Spinal cord (tissue), 10 donors: Measurements from ENCODE around the gene CPVL. TPM values are rescaled to one million over a fixed set of nuclear protein-coding genes. Genes with fewer than 3 reads are reported as not detected.
A peak's percentile ranks its signal among the peaks of the same experiment; 100 is the strongest.

ENCODE experiments used
- DNase-seq, 6 donors: peaks; one replicate each; pipeline versions ENCODE4 v3.0.0 to v3.0.0-alpha.2; 2013 to 2015; ENCODE audit warnings: low spot score in 6 of 6, low read depth in 4 of 6
- H3K27ac ChIP-seq: one replicate; pipeline ENCODE4 v1.5.1; 2013; ENCODE audit warnings: low read depth, low read length, control low read depth
- H3K27me3 ChIP-seq: one replicate; pipeline ENCODE4 v1.6.1; 2013; ENCODE audit warnings: low read length; ENCODE audit not compliant: control insufficient read depth, insufficient read depth
- H3K36me3 ChIP-seq: one replicate; pipeline ENCODE4 v1.6.1; 2013; ENCODE audit warnings: low read length; ENCODE audit not compliant: control insufficient read depth, insufficient read depth
- H3K4me1 ChIP-seq: one replicate; pipeline ENCODE4 v1.6.1; 2013; ENCODE audit warnings: low read length; ENCODE audit not compliant: control insufficient read depth, insufficient read depth
- H3K4me3 ChIP-seq: one replicate; pipeline ENCODE4 v1.5.1; 2013; ENCODE audit warnings: low read depth, low read length, control low read depth
- H3K9me3 ChIP-seq: one replicate; pipeline ENCODE4 v1.6.1; 2013; ENCODE audit warnings: low read length; ENCODE audit not compliant: control insufficient read depth, insufficient read depth
- WGBS: methylation state at CpG from one replicate; pipeline ENCODE4 v1.1.5; 2013; ENCODE audit warnings: missing lambda C conversion rate; ENCODE audit not compliant: insufficient coverage; 5-methylcytosine and 5-hydroxymethylcytosine counted together
- polyA plus RNA-seq, 2 donors: library from polyadenylated mRNA; unstranded; fragments of 120-200 nt; gene quantifications; one replicate each; pipeline ENCODE4 v1.2.1, GENCODE V29; 2013; ENCODE audit not compliant: insufficient read length in 2 of 2
- total RNA-seq, 2 donors: library from RNA; depleted of rRNA in 1 of 2; stranded (reverse); fragments of 120-200 nt in 1 of 2; fragments of >200 nt in 1 of 2; gene quantifications; one replicate each; pipeline versions ENCODE4 v1.2.3 to v1.2.4, GENCODE V29; 2013 to 2014
- donor health status: healthy.

The CPVL gene
- total and polyA plus RNA-seq, 4 donors, result 14.2 to 42.2 (median 14.9) TPM

GRCh38 chr7:29160080-29160479, 13.7 kb upstream of the CPVL start:
- DNase-seq, result no peak
- Histone ChIP-seq H3K27ac (no peak overlapping the region), H3K9me3 (no peaks in the 10 kb centered on the region), H3K36me3 (no peaks in the 10 kb centered on the region), H3K27me3 (no peaks in the 10 kb centered on the region), H3K4me1 (no peaks in the 10 kb centered on the region), H3K4me3 (no peak overlapping the region)
- 100% methylated on average over 1 of the region's 2 CpGs for WGBS

DNA sequence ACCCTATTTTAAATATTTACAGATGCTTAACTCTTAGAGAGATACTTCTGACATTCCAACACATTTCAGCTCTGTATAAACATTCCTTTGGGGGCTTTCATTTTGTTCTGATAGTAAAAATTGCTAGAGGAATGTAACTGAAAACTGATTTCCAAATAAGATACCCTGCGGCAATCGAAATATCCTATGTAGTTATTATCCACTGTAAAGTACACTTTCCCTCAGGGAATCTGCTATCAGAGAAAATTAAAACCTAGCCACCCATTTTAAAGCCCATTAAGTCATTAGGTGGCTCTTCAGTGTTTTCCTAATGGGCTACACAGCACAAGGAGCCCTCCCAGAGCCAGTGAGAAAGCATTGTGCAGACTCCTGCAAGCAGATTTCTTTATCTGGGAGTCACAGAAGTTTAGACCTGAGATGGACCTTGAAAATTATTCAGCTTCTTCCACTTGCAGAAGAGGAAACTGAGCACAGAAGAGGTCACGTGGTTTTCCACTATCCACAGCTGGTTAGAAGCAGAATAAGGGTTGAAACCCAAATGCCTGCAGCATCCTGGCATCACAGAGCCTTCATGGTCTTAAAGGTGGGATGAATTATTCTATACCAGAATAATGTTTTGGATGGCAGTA, 12.6 kb upstream of the CPVL start:
- H3K4me3 ChIP-seq, result no peak overlapping the region
- no peaks in the 10 kb centered on the region for H3K9me3 ChIP-seq
- 30% methylated on average over 2 of the region's 3 CpGs for WGBS
- no peak overlapping the region for H3K27ac ChIP-seq
- H3K4me1 ChIP-seq, result no peaks in the 10 kb centered on the region
- H3K27me3 ChIP-seq, result no peaks in the 10 kb centered on the region
- peak in 1 of 6 donors; percentile 85 for DNase-seq
- no peaks in the 10 kb centered on the region for H3K36me3 ChIP-seq

DNA sequence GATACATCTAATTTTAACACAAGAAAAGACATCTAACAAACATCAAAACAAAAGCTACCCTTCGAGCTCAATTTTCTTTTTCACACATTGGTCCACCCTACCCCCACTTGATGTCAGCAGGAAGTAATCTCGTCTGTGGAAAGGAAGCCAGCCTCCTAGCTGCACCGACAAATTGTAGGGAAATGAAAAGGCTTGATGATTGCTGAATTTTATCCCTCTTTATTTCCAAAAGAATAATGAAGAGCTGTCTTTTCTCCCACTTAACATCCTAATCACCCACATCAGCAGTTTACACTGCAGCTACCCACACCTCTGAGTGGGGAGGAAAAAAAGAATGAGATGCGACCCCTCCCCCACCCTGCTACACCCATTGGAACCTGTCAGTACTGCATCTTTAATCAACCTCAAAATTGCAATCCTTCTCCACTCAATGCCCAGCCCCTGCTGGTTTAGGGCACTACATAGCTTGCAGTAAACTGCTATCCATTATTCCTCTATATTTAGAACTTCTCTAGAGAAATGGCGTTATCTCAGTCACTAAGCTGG, 10.6 kb upstream of the CPVL start:
- WGBS, result no CpG with 5 or more reads among the region's 5 CpGs
- H3K4me3 ChIP-seq, result no peak overlapping the region
- H3K36me3 ChIP-seq, result no peaks in the 10 kb centered on the region
- H3K27ac ChIP-seq, result no peak overlapping the region
- DNase-seq, result peak in 1 of 6 donors; percentile 69
- no peaks in the 10 kb centered on the region for H3K9me3 ChIP-seq
- H3K27me3 ChIP-seq, result no peaks in the 10 kb centered on the region
- no peaks in the 10 kb centered on the region for H3K4me1 ChIP-seq

DNA sequence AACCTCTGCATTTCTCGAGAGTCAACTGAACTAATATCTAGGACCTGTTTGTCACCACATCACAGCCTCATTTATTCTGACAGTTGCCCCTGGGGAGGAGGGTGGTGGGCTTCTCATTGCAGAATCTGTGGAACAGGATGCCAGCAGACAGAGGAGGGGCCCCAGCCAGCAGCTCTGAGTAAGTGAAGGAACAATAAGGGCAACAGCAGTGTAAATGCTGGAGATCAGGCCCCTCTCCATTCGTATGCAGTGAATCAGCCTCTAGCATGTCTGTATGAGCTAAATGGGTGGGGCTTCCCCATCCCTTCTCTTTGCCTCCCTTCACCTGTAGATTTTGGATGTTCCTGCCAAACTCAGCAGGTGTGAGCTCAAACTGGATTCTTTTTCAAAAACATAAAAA, 7.7 kb upstream of the CPVL start:
- no CpG with 5 or more reads among the region's 2 CpGs for WGBS
- DNase-seq, result no peak

GRCh38 chr7:29150856-29151255, 4.5 kb upstream of the CPVL start:
- Histone ChIP-seq H3K9me3 (no peaks in the 10 kb centered on the region), H3K27ac (no peak overlapping the region), H3K27me3 (peaks cover 15% of the 10 kb centered on the region), H3K4me3 (no peak overlapping the region), H3K4me1 (peaks cover 13% of the 10 kb centered on the region), H3K36me3 (no peaks in the 10 kb centered on the region)
- peak in 1 of 6 donors; percentile 76 for DNase-seq
- WGBS, result no CpG with 5 or more reads among the region's 2 CpGs

More for the DNA sequence above, 7.7 kb upstream of the CPVL start:
- Histone ChIP-seq H3K36me3 (no peaks in the 10 kb centered on the region), H3K4me3 (no peak overlapping the region), H3K27ac (no peak overlapping the region), H3K4me1 (no peaks in the 10 kb centered on the region), H3K9me3 (no peaks in the 10 kb centered on the region), H3K27me3 (no peaks in the 10 kb centered on the region)

GRCh38 chr7:29149036-29149435, 2.7 kb upstream of the CPVL start:
- Histone ChIP-seq H3K27me3 (peaks cover 25% of the 10 kb centered on the region), H3K4me3 (no peak overlapping the region), H3K4me1 (peaks cover 14% of the 10 kb centered on the region), H3K9me3 (no peaks in the 10 kb centered on the region), H3K36me3 (no peaks in the 10 kb centered on the region), H3K27ac (no peak overlapping the region)
- DNase-seq, result no peak
- WGBS, result 91% methylated on average over 4 of the region's 12 CpGs

DNA sequence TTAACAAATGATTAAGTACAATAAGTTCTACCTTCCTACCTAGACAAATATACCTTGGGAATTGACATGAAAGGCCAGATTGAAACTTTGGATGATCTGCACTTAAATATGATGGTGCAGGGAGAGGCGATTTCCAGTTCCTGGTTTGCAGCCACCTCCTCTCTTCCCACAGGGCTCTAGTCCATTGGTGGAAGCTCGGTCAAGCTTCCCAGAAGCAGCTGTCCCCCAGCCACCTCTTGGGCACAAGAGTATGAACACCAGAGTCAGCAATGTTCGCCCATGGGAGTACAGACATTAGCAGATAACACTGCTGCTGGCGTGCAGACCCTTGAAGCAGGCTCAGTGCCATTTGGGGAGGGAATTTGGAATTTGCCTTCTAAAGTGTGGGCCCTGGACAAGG, 1.5 kb upstream of the CPVL start:
- Histone ChIP-seq H3K36me3 (no peaks in the 10 kb centered on the region), H3K4me3 (no peak overlapping the region), H3K9me3 (no peaks in the 10 kb centered on the region), H3K27ac (no peak overlapping the region), H3K27me3 (peaks cover 25% of the 10 kb centered on the region), H3K4me1 (peaks cover 14% of the 10 kb centered on the region)
- DNase-seq, result no peak
- 50% methylated on average over 2 of the region's 4 CpGs for WGBS

DNA sequence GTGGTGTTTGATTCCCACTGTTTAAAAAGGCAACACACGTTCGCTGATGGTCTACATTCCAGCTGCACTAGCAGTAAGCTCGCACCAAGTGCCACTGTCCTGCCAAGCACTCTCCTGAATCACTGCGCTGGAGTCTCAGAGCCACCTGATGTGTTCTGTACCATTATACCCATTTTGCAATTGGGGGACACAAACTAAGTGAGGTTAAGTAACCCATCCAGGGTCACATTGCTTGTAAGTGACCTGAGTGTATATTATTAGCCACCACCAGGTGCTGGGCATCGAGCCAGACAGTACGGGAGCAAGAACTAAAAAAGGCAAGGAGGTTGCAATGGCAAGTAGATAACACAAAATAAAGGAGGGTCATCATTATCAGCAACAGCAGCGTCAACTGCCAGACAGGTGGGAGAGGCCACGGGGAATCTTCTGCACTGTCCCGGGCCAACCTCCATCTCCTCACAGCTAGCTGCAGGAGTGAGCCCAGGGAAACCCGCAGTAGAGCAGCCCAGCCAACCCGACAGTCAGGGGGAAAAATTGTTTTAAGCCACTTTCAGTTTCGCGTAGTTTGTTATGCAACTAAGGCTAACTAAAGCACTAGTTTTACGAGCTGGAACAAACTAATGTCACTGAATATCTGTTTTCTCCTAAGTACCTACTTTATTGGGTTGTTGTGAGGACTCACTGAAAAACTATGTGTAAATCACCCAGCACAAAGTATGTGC, 712 bp upstream of the CPVL start:
- DNase-seq, result peak in 2 of 6 donors; percentile 32 to 67

DNA sequence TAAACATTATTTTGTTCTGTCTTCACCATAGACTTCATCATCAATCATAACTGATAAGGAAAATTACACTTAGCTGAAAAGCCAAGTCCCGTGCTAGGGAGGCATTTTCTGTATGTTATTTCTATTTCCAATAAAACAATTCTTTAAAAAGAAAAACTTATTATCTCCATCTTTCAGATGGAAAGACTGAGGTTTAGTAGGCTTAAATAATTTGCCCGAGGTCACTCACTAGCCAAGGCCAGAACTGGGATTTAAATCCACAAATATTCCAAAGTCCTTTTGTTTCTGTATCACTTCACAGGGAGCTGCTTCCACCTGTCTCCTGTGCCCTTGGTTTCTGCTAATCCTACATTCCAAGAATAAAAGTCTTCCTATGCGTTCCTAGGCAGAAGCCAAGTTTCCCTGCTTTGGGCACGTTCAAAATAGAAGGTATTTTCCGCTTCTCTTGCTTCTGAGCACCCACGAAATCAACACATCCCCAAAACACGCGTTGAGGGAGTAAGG, 732 bp downstream of the CPVL start:
- H3K4me3 ChIP-seq, result peak overlapping the region; percentile 40
- WGBS, result 0% methylated on average over 1 of the region's 8 CpGs
- peaks cover 25% of the 10 kb centered on the region for H3K27me3 ChIP-seq
- peaks cover 14% of the 10 kb centered on the region for H3K4me1 ChIP-seq
- no peak for DNase-seq
- no peaks in the 10 kb centered on the region for H3K9me3 ChIP-seq
- H3K36me3 ChIP-seq, result no peaks in the 10 kb centered on the region
- no peak overlapping the region for H3K27ac ChIP-seq

More for the DNA sequence above, 712 bp upstream of the CPVL start:
- Histone ChIP-seq H3K4me3 (peak overlapping the region; percentile 40), H3K27ac (no peak overlapping the region), H3K4me1 (peaks cover 14% of the 10 kb centered on the region), H3K36me3 (no peaks in the 10 kb centered on the region), H3K27me3 (peaks cover 25% of the 10 kb centered on the region), H3K9me3 (no peaks in the 10 kb centered on the region)
- WGBS, result 34% methylated on average over 9 of the region's 14 CpGs
